Skeletal muscle tissue (tissue), 4 donors: ENCODE measurements around the gene ELP5. TPM values are rescaled to one million over a fixed set of nuclear protein-coding genes. Genes with fewer than 3 reads are reported as not detected.

ENCODE experiments used
- H3K27ac ChIP-seq: one replicate; pipeline ENCODE4 v1.7.0; 2013; ENCODE audit warnings: mild to moderate bottlenecking, low read depth, low read length, inconsistent platforms
- H3K27me3 ChIP-seq, 3 donors: one replicate each; pipeline ENCODE4 v1.7.0; 2013; ENCODE audit warnings: low read length in 3 of 3; ENCODE audit not compliant: control insufficient read depth in 3 of 3, insufficient read depth in 3 of 3
- H3K36me3 ChIP-seq, 3 donors: one replicate each; pipeline ENCODE4 v1.7.0; 2013; ENCODE audit warnings: low read length in 3 of 3; ENCODE audit not compliant: control insufficient read depth in 3 of 3, insufficient read depth in 3 of 3
- H3K4me1 ChIP-seq, 3 donors: one replicate each; pipeline ENCODE4 v1.7.0; 2013; ENCODE audit warnings: low read length in 3 of 3, mild to moderate bottlenecking in 3 of 3; ENCODE audit not compliant: control insufficient read depth in 3 of 3, insufficient read depth in 3 of 3
- H3K4me3 ChIP-seq, 3 donors: one replicate each; pipeline ENCODE4 v1.7.0; 2013; ENCODE audit warnings: low read length in 3 of 3
- H3K9ac ChIP-seq, 3 donors: one replicate each; pipeline ENCODE4 v1.7.0; 2013; ENCODE audit warnings: low read length in 3 of 3, mild to moderate bottlenecking in 3 of 3, moderate library complexity in 2 of 3, low read depth in 1 of 3
- H3K9me3 ChIP-seq, 3 donors: one replicate each; pipeline ENCODE4 v1.7.0; 2013; ENCODE audit warnings: low read length in 3 of 3; ENCODE audit not compliant: control insufficient read depth in 3 of 3
- total RNA-seq: library from RNA; depleted of rRNA; stranded (reverse); fragments of >200 nt; gene quantifications from one replicate; pipeline ENCODE4 v1.2.3, GENCODE V29; 2014
- donor health status: Osteomylitis.

The ELP5 gene, protein sequence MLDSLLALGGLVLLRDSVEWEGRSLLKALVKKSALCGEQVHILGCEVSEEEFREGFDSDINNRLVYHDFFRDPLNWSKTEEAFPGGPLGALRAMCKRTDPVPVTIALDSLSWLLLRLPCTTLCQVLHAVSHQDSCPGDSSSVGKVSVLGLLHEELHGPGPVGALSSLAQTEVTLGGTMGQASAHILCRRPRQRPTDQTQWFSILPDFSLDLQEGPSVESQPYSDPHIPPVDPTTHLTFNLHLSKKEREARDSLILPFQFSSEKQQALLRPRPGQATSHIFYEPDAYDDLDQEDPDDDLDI
- total RNA-seq: 28.2 TPM

DNA sequence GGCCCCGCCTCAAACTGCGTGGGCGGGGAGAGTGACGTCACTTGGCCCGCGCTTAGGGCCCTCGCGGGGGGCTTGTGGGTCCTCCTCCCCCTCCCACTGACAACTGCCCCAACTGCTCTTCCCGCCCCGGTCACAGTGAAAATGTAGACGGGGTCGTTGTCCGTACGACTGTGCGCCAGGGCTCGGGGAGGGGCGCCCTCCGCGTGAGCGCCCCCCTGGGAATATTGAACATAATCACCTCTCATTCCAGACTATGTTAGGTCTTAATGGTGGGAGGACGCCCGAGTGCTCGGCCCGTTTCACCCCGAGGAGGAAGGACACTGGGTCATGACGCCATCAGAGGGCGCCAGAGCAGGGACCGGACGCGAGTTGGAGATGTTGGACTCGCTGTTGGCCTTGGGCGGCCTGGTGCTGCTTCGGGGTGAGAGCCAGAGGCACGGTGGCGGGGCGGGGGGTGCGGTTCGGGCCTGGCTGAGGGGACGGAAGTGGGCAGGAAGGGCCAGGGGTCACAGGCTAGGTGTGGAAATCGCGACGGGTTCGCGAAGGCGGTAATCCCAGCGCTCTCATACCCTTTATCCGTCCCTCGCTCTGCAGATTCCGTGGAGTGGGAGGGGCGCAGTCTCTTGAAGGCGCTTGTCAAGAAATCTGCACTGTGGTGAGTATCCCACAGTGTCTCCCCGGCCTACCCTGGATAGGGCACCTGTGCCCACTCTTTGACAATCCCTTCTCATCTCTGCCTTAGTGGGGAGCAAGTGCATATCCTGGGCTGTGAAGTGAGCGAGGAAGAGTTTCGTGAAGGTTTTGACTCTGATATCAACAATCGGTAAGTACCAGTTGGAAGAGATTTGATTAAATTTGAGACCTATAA lies at the start of gene ELP5:
Gene ELP5 (plus strand): TSS at position 40 of the 868 bp plus-strand sequence. CDS start 336 bp downstream, at position 376.
- Histone ChIP-seq H3K9me3 (no peaks in the 10 kb centered on the region), H3K27me3 (no peaks in the 10 kb centered on the region), H3K36me3 (peaks cover 22 to 31% (median 30%) of the 10 kb centered on the region in 3 donors), H3K9ac (peak within 1 kb of the TSS; percentile 98 to 99 (median 99)), H3K4me3 (peak within 1 kb of the TSS; percentile 64 to 92 (median 89)), H3K27ac (peak within 1 kb of the TSS; percentile 100), H3K4me1 (peaks cover 38 to 41% (median 41%) of the 10 kb centered on the region in 3 donors)

- H3K27me3 ChIP-seq: no peaks in the 10 kb centered on the region
- no peak overlapping the region for H3K4me3 ChIP-seq
- peaks cover 4 to 5% (median 4%) of the 10 kb centered on the region in 3 donors for H3K4me1 ChIP-seq
- no peak overlapping the region for H3K9ac ChIP-seq
- peaks cover 8 to 17% (median 8%) of the 10 kb centered on the region in 3 donors for H3K36me3 ChIP-seq
- no peaks in the 10 kb centered on the region for H3K9me3 ChIP-seq
- H3K27ac ChIP-seq: no peak overlapping the region
These were observed 48.6 kb upstream of the ELP5 start for GRCh38 chr17:7203391-7203790.

GRCh38 chr17:7204336-7204735 lies 47.7 kb upstream of the ELP5 start:
- peaks cover 8 to 17% (median 8%) of the 10 kb centered on the region in 3 donors for H3K36me3 ChIP-seq
- H3K27me3 ChIP-seq: no peaks in the 10 kb centered on the region
- H3K4me1 ChIP-seq: peaks cover 4 to 5% (median 4%) of the 10 kb centered on the region in 3 donors
- H3K4me3 ChIP-seq: peak overlapping the region in 1 of 3 donors; percentile 66
- H3K9ac ChIP-seq: peak overlapping the region in 1 of 3 donors; percentile 74
- H3K27ac ChIP-seq: no peak overlapping the region
- H3K9me3 ChIP-seq: no peaks in the 10 kb centered on the region

GRCh38 chr17:7204828-7205461 lies 47.1 kb upstream of the ELP5 start:
- H3K27ac ChIP-seq: peak overlapping the region; percentile 34
- no peaks in the 10 kb centered on the region for H3K9me3 ChIP-seq
- peak overlapping the region; percentile 38 to 74 (median 61) for H3K9ac ChIP-seq
- H3K27me3 ChIP-seq: no peaks in the 10 kb centered on the region
- H3K36me3 ChIP-seq: peaks cover 8 to 17% (median 8%) of the 10 kb centered on the region in 3 donors
- peak overlapping the region; percentile 64 to 76 (median 66) for H3K4me3 ChIP-seq
- H3K4me1 ChIP-seq: peaks cover 4 to 5% (median 4%) of the 10 kb centered on the region in 3 donors

GRCh38 chr17:7205561-7205960 lies 46.5 kb upstream of the ELP5 start:
- Histone ChIP-seq H3K9ac (peak overlapping the region in 2 of 3 donors; percentile 51 to 74), H3K4me1 (peaks cover 4 to 5% (median 4%) of the 10 kb centered on the region in 3 donors)

DNA sequence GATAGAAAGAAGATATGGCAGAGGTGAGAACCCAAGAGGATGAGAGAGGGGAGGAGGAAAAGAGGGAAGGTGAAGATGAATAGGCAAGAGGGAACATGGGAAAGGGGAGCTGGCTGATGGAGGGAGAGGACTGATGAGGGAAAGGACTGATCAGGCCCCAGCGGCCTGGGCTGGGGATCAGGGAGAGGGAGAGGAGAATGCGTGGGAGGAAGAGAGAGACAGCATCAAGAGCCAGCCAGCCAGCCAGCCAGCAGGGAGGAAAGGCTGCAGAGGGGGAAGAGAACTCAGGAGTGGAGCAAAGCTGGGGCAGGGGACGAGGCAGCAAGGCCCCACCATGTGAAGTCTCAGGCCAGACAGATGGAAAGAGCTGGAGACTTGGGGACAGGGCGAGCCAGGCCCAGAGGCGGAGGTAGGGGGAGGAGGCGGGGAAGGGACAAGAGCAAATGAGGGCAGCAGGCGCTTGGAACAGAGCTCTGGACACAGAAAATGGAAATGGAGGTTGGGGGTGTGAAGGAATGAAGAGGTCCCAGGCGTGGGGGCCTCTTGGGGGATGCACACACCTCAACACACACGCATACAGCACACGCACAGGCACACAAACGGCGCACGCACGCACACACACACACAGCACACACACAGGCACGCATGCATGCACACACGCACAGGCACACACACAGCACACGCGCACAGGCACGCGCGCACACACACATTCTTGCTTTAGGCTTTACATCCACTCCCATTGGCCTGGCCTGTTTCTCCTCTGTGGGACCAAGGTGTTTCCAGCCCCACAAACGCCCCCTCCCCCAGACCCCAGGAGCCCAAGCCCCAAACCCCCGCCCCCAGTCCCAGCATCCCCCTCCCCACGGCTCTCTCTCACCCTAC lies 44.7 kb upstream of the ELP5 start:
- Histone ChIP-seq H3K27ac (no peak overlapping the region), H3K27me3 (peaks cover 0 to 6% (median 5%) of the 10 kb centered on the region in 3 donors), H3K9me3 (no peaks in the 10 kb centered on the region), H3K9ac (peak overlapping the region in 2 of 3 donors; percentile 40 to 51), H3K4me1 (peaks cover 4 to 8% (median 5%) of the 10 kb centered on the region in 3 donors), H3K36me3 (peaks cover 8 to 11% (median 8%) of the 10 kb centered on the region in 3 donors), H3K4me3 (no peak overlapping the region)

More at GRCh38 chr17:7205561-7205960, 46.5 kb upstream of the ELP5 start:
- Histone ChIP-seq H3K27me3 (no peaks in the 10 kb centered on the region), H3K9me3 (no peaks in the 10 kb centered on the region), H3K36me3 (peaks cover 8 to 17% (median 8%) of the 10 kb centered on the region in 3 donors), H3K4me3 (peak overlapping the region; percentile 64 to 76 (median 66)), H3K27ac (no peak overlapping the region)

DNA sequence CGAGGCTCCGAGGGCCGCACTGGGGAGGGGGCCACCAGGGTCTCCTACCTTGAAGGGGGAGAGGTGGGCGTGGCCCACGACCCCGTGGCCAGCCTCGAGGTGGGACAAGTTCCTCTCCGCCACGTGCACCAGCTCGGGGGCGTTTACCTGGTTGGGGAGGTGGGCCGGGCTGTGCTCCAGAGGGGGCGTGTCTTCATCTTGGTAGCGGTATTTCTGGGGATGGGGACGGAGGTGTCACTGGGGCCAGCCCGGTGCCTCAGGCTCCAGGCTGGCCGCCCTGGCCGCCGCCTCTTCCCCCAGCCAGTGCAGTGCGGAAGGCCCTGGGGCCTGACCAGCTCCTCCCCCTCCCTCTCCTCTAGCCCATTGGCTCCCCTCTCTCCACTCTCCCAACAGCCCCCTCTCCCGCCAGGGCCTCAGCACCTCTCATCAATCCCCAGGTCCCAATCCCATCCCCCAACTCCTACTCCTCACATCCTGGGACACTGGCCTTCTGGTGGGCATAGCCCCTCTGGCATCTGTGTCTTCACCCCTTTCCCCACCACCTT lies 43.9 kb upstream of the ELP5 start:
- Histone ChIP-seq H3K9ac (no peak overlapping the region), H3K4me1 (peaks cover 4 to 8% (median 5%) of the 10 kb centered on the region in 3 donors), H3K36me3 (peaks cover under 1 to 5% (median 4%) of the 10 kb centered on the region in 3 donors), H3K4me3 (no peak overlapping the region), H3K27me3 (peaks cover 0 to 6% (median 5%) of the 10 kb centered on the region in 3 donors), H3K9me3 (no peaks in the 10 kb centered on the region), H3K27ac (no peak overlapping the region)

DNA sequence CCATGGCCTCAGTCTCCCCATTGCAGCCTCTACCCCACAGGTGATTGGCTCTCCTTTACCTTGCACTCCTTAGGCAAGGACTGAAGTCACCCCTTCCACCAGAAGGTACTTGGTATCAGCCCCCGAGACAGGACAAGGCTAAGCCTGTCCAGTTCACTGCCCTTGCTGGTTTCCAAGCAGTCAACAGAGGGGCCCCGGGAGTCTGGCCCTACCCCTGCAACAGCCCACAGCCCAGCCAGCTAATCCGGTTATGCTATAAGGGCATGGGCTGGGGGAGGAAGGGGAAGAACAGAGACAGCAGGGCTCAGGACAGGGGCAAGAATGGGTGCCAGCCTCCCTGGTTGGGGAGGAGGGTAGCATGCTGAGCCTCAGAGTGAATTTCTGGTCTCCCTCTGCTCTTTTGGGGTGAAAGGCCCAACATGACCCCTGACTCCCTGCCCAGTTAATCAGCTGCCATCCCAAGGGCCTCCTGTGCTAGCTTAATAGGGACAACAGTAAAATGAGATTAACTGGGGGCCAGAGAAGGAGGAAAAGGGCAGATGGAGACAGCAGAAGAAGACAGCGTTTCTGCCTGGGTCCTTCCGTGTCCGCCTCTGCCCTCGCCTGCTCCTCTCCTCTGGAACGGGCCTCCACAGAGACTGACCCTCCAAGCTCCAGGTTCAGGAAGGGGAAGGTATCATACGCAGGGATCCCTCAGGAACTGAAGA lies 43.1 kb upstream of the ELP5 start:
- no peak overlapping the region for H3K9ac ChIP-seq

More for the DNA sequence above, 43.1 kb upstream of the ELP5 start:
- peaks cover 0 to 9% (median 6%) of the 10 kb centered on the region in 3 donors for H3K27me3 ChIP-seq
- no peaks in the 10 kb centered on the region for H3K9me3 ChIP-seq
- peaks cover 7 to 12% (median 9%) of the 10 kb centered on the region in 3 donors for H3K4me1 ChIP-seq
- H3K36me3 ChIP-seq: no peaks in the 10 kb centered on the region
- no peak overlapping the region for H3K4me3 ChIP-seq
- H3K27ac ChIP-seq: no peak overlapping the region
